Stimulated activated CD8-positive, alpha-beta memory T cell treated with anti-CD3 and anti-CD28 coated beads, Interleukin-4, amount 100 ng/mL, for 48 hours (primary cell): ENCODE results near the gene INCENP.
A peak's percentile ranks its signal among the peaks of the same experiment; 100 is the strongest.

ENCODE experiments used
- DNase-seq: peaks from one replicate; pipeline ENCODE4 v3.0.0-alpha.2; 2020

INCENP gene

GRCh38 chr11:62124186-62125113, 639 bp downstream of the INCENP start:
- DNase-seq, result peak; percentile 56

- DNase-seq, result no peak
Measured at GRCh38 chr11:62125316-62125715, 1.5 kb downstream of the INCENP start.

- DNase-seq, result no peak
Measured at GRCh38 chr11:62125881-62126280, 2.1 kb downstream of the INCENP start.

- DNase-seq, result no peak
Measured at GRCh38 chr11:62127426-62127825, 3.6 kb downstream of the INCENP start.

- no peak for DNase-seq
Measured at GRCh38 chr11:62127941-62128770, 4.3 kb downstream of the INCENP start.

GRCh38 chr11:62128835-62129234, 5.0 kb downstream of the INCENP start:
- no peak for DNase-seq

- no peak for DNase-seq
Measured at GRCh38 chr11:62129590-62130282, 5.9 kb downstream of the INCENP start.

- DNase-seq, result no peak
Measured at GRCh38 chr11:62130283-62131169, 6.7 kb downstream of the INCENP start.

- DNase-seq, result no peak
Measured at GRCh38 chr11:62131170-62131464, 7.3 kb downstream of the INCENP start.

GRCh38 chr11:62132191-62132590, 8.4 kb downstream of the INCENP start:
- DNase-seq, result no peak

GRCh38 chr11:62132689-62133293, 9.0 kb downstream of the INCENP start:
- no peak for DNase-seq

GRCh38 chr11:62133328-62134065, 9.7 kb downstream of the INCENP start:
- no peak for DNase-seq

- DNase-seq, result peak; percentile 10
Measured at GRCh38 chr11:62137276-62137861, 13.6 kb downstream of the INCENP start.

- peak; percentile 15 for DNase-seq
Measured at GRCh38 chr11:62137881-62138629, 14.2 kb downstream of the INCENP start.

- DNase-seq, result peak; percentile 15
Measured at GRCh38 chr11:62138630-62139425, 15.0 kb downstream of the INCENP start.

- peak; percentile 15 for DNase-seq
Measured at GRCh38 chr11:62139526-62140303, 15.9 kb downstream of the INCENP start.

- DNase-seq, result peak; percentile 11
Measured at GRCh38 chr11:62140304-62141110, 16.7 kb downstream of the INCENP start.
